Neural crest cell (in vitro differentiated cells): Measurements from ENCODE around the gene RASA3. TPM values are rescaled to one million over a fixed set of nuclear protein-coding genes. Genes with fewer than 3 reads are reported as not detected.
A peak's percentile ranks its signal among the peaks of the same experiment; 100 is the strongest.

Source experiments
- DNase-seq: peaks from one replicate; pipeline ENCODE4 v3.0.0; 2021; ENCODE audit warnings: low read depth, mixed read lengths, low spot score
- H3K27ac Mint-ChIP-seq: one replicate; pipeline ENCODE4 v1.8.0; 2021; ENCODE audit warnings: mild to moderate bottlenecking, mixed read lengths; ENCODE audit not compliant: unreplicated experiment
- H3K27me3 Mint-ChIP-seq: 2 replicates; pipeline ENCODE4 v1.8.0; 2021; ENCODE audit warnings: low read depth, mild to moderate bottlenecking, mixed read lengths
- H3K36me3 Mint-ChIP-seq: 2 replicates; pipeline ENCODE4 v1.8.0; 2021; ENCODE audit warnings: low read depth, mild to moderate bottlenecking, mixed read lengths
- H3K4me1 Mint-ChIP-seq: 2 replicates; pipeline ENCODE4 v1.8.0; 2021; ENCODE audit warnings: mixed read lengths
- H3K4me3 Mint-ChIP-seq: one replicate; pipeline ENCODE4 v1.8.0; 2021; ENCODE audit warnings: mild to moderate bottlenecking, mixed read lengths
- H3K9me3 Mint-ChIP-seq: 2 replicates; pipeline ENCODE4 v1.8.0; 2021; ENCODE audit warnings: mixed read lengths
- CTCF ChIP-seq: fragments of 200-600 bp; sonication (generic); conservative IDR thresholded peaks from 2 replicates; pipeline ENCODE4 v1.5.0; 2021; ENCODE audit warnings: antibody characterized with exemption, mild to moderate bottlenecking
- total RNA-seq: library from RNA; stranded (reverse); gene quantifications from 2 replicates; pipeline ENCODE4 v1.2.1, GENCODE V29; 2021

RASA3 gene
- total RNA-seq, 1 donor from 2014 or later, result 29.5 TPM

- Mint-ChIP-seq H3K36me3 (no peaks in the 10 kb centered on the region), H3K27ac (no peak overlapping the region), H3K4me1 (peaks cover 9% of the 10 kb centered on the region), H3K27me3 (no peaks in the 10 kb centered on the region), H3K4me3 (no peak overlapping the region), H3K9me3 (peaks cover 4% of the 10 kb centered on the region)
- TF ChIP-seq CTCF, result no peak
- DNase-seq, result no peak
These were observed 8.5 kb upstream of the RASA3 start for GRCh38 chr13:114140906-114141250.

- DNase-seq, result no peak
- TF ChIP-seq CTCF, result no peak
- H3K4me3 Mint-ChIP-seq, result no peak overlapping the region
- H3K9me3 Mint-ChIP-seq, result peaks cover 4% of the 10 kb centered on the region
- peaks cover 9% of the 10 kb centered on the region for H3K4me1 Mint-ChIP-seq
- H3K27ac Mint-ChIP-seq, result no peak overlapping the region
- H3K27me3 Mint-ChIP-seq, result no peaks in the 10 kb centered on the region
- no peaks in the 10 kb centered on the region for H3K36me3 Mint-ChIP-seq
These were observed 7.9 kb upstream of the RASA3 start for GRCh38 chr13:114140131-114140905.

- Mint-ChIP-seq H3K27me3 (no peaks in the 10 kb centered on the region), H3K27ac (no peak overlapping the region), H3K36me3 (no peaks in the 10 kb centered on the region), H3K4me3 (peak overlapping the region; percentile 57), H3K4me1 (peaks cover 21% of the 10 kb centered on the region), H3K9me3 (peaks cover 4% of the 10 kb centered on the region)
- no peak for DNase-seq
- TF ChIP-seq CTCF, result no peak
These were observed 4.2 kb upstream of the RASA3 start for GRCh38 chr13:114136576-114136975.

GRCh38 chr13:114135731-114136171, 3.3 kb upstream of the RASA3 start:
- peaks cover 4% of the 10 kb centered on the region for H3K9me3 Mint-ChIP-seq
- H3K27ac Mint-ChIP-seq, result no peak overlapping the region
- TF ChIP-seq CTCF, result no peak
- no peaks in the 10 kb centered on the region for H3K27me3 Mint-ChIP-seq
- no peaks in the 10 kb centered on the region for H3K36me3 Mint-ChIP-seq
- H3K4me1 Mint-ChIP-seq, result peaks cover 29% of the 10 kb centered on the region
- peak overlapping the region; percentile 57 for H3K4me3 Mint-ChIP-seq
- no peak for DNase-seq

GRCh38 chr13:114134944-114135610, 2.7 kb upstream of the RASA3 start:
- TF ChIP-seq CTCF, result no peak
- H3K27me3 Mint-ChIP-seq, result no peaks in the 10 kb centered on the region
- peak overlapping the region; percentile 9 for H3K27ac Mint-ChIP-seq
- DNase-seq, result no peak
- H3K4me1 Mint-ChIP-seq, result peaks cover 34% of the 10 kb centered on the region
- peaks cover 4% of the 10 kb centered on the region for H3K9me3 Mint-ChIP-seq
- no peaks in the 10 kb centered on the region for H3K36me3 Mint-ChIP-seq
- peak overlapping the region; percentile 82 for H3K4me3 Mint-ChIP-seq
